Stimulated activated CD4-positive, alpha-beta T cell treated with anti-CD3 and anti-CD28 coated beads, Interleukin-2, amount 100 ng/mL, for 24 hours (primary cell): Measurements from ENCODE around the gene ZNF629.

ENCODE experiments used
- DNase-seq, 2 donors: peaks; one replicate each; pipeline ENCODE4 v3.0.0-alpha.2; 2020

The ZNF629 gene

GRCh38 chr16:30747331-30747730 lies 39.7 kb downstream of the ZNF629 start:
- no peak for DNase-seq

GRCh38 chr16:30746638-30747175 lies 40.3 kb downstream of the ZNF629 start:
- DNase-seq = no peak

- no peak for DNase-seq
These were observed 41.9 kb downstream of the ZNF629 start for GRCh38 chr16:30745082-30745481.

- DNase-seq = no peak
These were observed 42.8 kb downstream of the ZNF629 start for GRCh38 chr16:30744183-30744582.

- DNase-seq = no peak
These were observed 43.3 kb downstream of the ZNF629 start for GRCh38 chr16:30743716-30744115.

- no peak for DNase-seq
These were observed 45.5 kb downstream of the ZNF629 start for GRCh38 chr16:30741461-30741914.

- no peak for DNase-seq
These were observed 46.4 kb downstream of the ZNF629 start for GRCh38 chr16:30740364-30741251.

GRCh38 chr16:30738984-30739951 lies 47.7 kb downstream of the ZNF629 start:
- no peak for DNase-seq

GRCh38 chr16:30737794-30738648 lies 49.0 kb downstream of the ZNF629 start:
- DNase-seq = no peak

- DNase-seq = no peak
These were observed 49.8 kb downstream of the ZNF629 start for GRCh38 chr16:30736995-30737793.

- no peak for DNase-seq
These were observed 55.6 kb downstream of the ZNF629 start for GRCh38 chr16:30731411-30731810.

- DNase-seq = no peak
These were observed 57.9 kb downstream of the ZNF629 start for GRCh38 chr16:30728899-30729672.
